H1 (cell line): ENCODE results near the gene ANKRD60. TPM values are rescaled to one million over a fixed set of nuclear protein-coding genes. Genes with fewer than 3 reads are reported as not detected.

Source experiments
- CTCF ChIA-PET: fragments of 300-600 bp; sonication (Branson Sonifier 250); formaldehyde crosslinking; loops from one replicate; lab custom pipeline; 2021; ENCODE audit not compliant: partially characterized antibody; lab: Charles Lee
- POLR2A ChIA-PET: fragments of 300-600 bp; sonication (Branson Sonifier 250); formaldehyde crosslinking; loops from one replicate; lab custom pipeline; 2021; ENCODE audit warnings: inconsistent platforms; ENCODE audit not compliant: partially characterized antibody; lab: Charles Lee
- DNase-seq, 2 experiments: peaks; one replicate each; pipeline versions ENCODE4 v3.0.0 to v3.0.0-alpha.2; 2010 to 2022; ENCODE audit warnings: low spot score in 2 of 2, low read depth in 1 of 2, mixed read lengths in 1 of 2
- FAIRE-seq: peaks from 2 replicates; lab custom pipeline; 2011; peaks lifted over from hg19 to GRCh38; lab: Jason Lieb, UNC
- H2AFZ ChIP-seq: 2 replicates; pipeline ENCODE4 v1.8.1; 2012; ENCODE audit warnings: low read length, inconsistent platforms
- H2AK5ac ChIP-seq: 2 replicates; pipeline ENCODE4 v1.6.1; 2013; ENCODE audit warnings: low read depth, low read length
- H2BK120ac ChIP-seq: replicated peaks from 2 replicates; pipeline ENCODE3; 2013; ENCODE audit warnings: low read depth, low read length, inconsistent platforms
- H2BK12ac ChIP-seq: 2 replicates; pipeline ENCODE4 v1.6.1; 2013; ENCODE audit warnings: low read depth, low read length
- H2BK15ac ChIP-seq: 2 replicates; pipeline ENCODE4 v1.6.1; 2013; ENCODE audit warnings: low read length
- H2BK20ac ChIP-seq: 2 replicates; pipeline ENCODE4 v1.6.1; 2013; ENCODE audit warnings: low read length
- H2BK5ac ChIP-seq: 2 replicates; pipeline ENCODE4 v1.6.1; 2013; ENCODE audit warnings: low read depth, low read length
- H3K14ac ChIP-seq: 2 replicates; pipeline ENCODE4 v1.6.1; 2013; ENCODE audit warnings: inconsistent platforms; ENCODE audit not compliant: insufficient read length
- H3K18ac ChIP-seq: 2 replicates; pipeline ENCODE4 v1.6.1; 2013; ENCODE audit warnings: low read length; ENCODE audit errors: extremely low read depth
- H3K23ac ChIP-seq: 2 replicates; pipeline ENCODE4 v1.6.1; 2013; ENCODE audit warnings: inconsistent platforms; ENCODE audit not compliant: insufficient read length
- H3K23me2 ChIP-seq: 2 replicates; pipeline ENCODE4 v1.6.1; 2013; ENCODE audit warnings: low read depth, low read length
- H3K27ac ChIP-seq: 2 replicates; pipeline ENCODE4 v1.6.1; 2011; ENCODE audit warnings: low read depth, low read length, inconsistent platforms
- H3K27me3 ChIP-seq, 4 experiments: replicated peaks in 1 of 4; 1 replicate in 1 of 4; 2 replicates in 3 of 4; pipeline versions ENCODE4 v1.6.1 to v1.8.1; 2011 to 2013; ENCODE audit warnings: low read length in 3 of 4, mild to moderate bottlenecking in 3 of 4, inconsistent platforms in 2 of 4, mixed read lengths in 2 of 4, moderate library complexity in 1 of 4; ENCODE audit not compliant: control insufficient read depth in 3 of 4, insufficient read depth in 3 of 4; ENCODE audit errors: extremely low read depth in 1 of 4
- H3K36me3 ChIP-seq, 4 experiments: 2 replicates each; pipeline versions ENCODE4 v1.6.1 to v1.8.1; 2011 to 2013; ENCODE audit warnings: mild to moderate bottlenecking in 4 of 4, low read length in 3 of 4, moderate library complexity in 2 of 4, control low read depth in 1 of 4, inconsistent platforms in 1 of 4; ENCODE audit not compliant: insufficient read depth in 4 of 4, control insufficient read depth in 2 of 4
- H3K4ac ChIP-seq: replicated peaks from 2 replicates; pipeline ENCODE3; 2013; ENCODE audit warnings: low read length, low read depth, mixed read lengths, inconsistent platforms; ENCODE audit not compliant: insufficient read length
- H3K4me1 ChIP-seq, 4 experiments: replicated peaks in 1 of 4; 1 replicate in 1 of 4; 2 replicates in 3 of 4; pipeline versions ENCODE4 v1.6.1 to v1.8.1; 2011 to 2013; ENCODE audit warnings: low read length in 3 of 4, inconsistent platforms in 2 of 4, mixed read lengths in 1 of 4; ENCODE audit not compliant: insufficient read depth in 4 of 4, control insufficient read depth in 3 of 4
- H3K4me2 ChIP-seq, 2 experiments: 2 replicates each; pipeline versions ENCODE4 v1.6.1 to v1.8.1; 2011 to 2013; ENCODE audit warnings: low read depth in 2 of 2, low read length in 2 of 2, control low read depth in 1 of 2, inconsistent platforms in 1 of 2, mild to moderate bottlenecking in 1 of 2; ENCODE audit not compliant: insufficient read depth in 1 of 2
- H3K4me3 ChIP-seq, 4 experiments: fragments of 200-600, 300-600 bp in 1 of 4; sonication (generic), shearing (Covaris generic), sonication (Bioruptor Twin) in 1 of 4; 2 replicates each; pipeline versions ENCODE4 v1.5.1 to v1.8.1; 2011 to 2016; ENCODE audit warnings: low read length in 4 of 4, low read depth in 3 of 4, control low read depth in 2 of 4, inconsistent platforms in 2 of 4, mild to moderate bottlenecking in 2 of 4, mixed read lengths in 1 of 4, moderate library complexity in 1 of 4; ENCODE audit not compliant: insufficient read depth in 2 of 4; ENCODE audit errors: extremely low read depth in 1 of 4
- H3K56ac ChIP-seq: replicated peaks from 2 replicates; pipeline ENCODE3; 2013; ENCODE audit warnings: low read depth, mild to moderate bottlenecking, mixed read lengths, low read length, inconsistent platforms; ENCODE audit not compliant: insufficient read length
- H3K79me1 ChIP-seq: 2 replicates; pipeline ENCODE4 v1.6.1; 2013; ENCODE audit warnings: low read depth, low read length, control low read depth
- H3K79me2 ChIP-seq, 2 experiments: 2 replicates each; pipeline versions ENCODE4 v1.6.1 to v1.8.1; 2012 to 2013; ENCODE audit warnings: low read length in 2 of 2, mild to moderate bottlenecking in 2 of 2, inconsistent platforms in 1 of 2; ENCODE audit not compliant: insufficient read depth in 2 of 2, control insufficient read depth in 1 of 2
- H3K9ac ChIP-seq, 4 experiments: replicated peaks in 1 of 4; 1 replicate in 1 of 4; 2 replicates in 3 of 4; pipeline versions ENCODE4 v1.6.1 to v1.8.1; 2011 to 2013; ENCODE audit warnings: low read depth in 3 of 4, low read length in 3 of 4, control low read depth in 2 of 4, mild to moderate bottlenecking in 2 of 4, moderate library complexity in 2 of 4, inconsistent platforms in 1 of 4; ENCODE audit errors: extremely low read depth in 1 of 4
- H3K9me3 ChIP-seq, 2 experiments: 2 replicates each; pipeline versions ENCODE4 v1.6.1 to v1.8.1; 2012 to 2013; ENCODE audit warnings: mild to moderate bottlenecking in 2 of 2, moderate library complexity in 2 of 2, control low read depth in 1 of 2, inconsistent platforms in 1 of 2, low read depth in 1 of 2, low read length in 1 of 2, mixed read lengths in 1 of 2; ENCODE audit not compliant: insufficient read depth in 2 of 2
- H4K20me1 ChIP-seq, 2 experiments: replicated peaks in 1 of 2; 2 replicates each; pipeline versions ENCODE3 to v1.8.1; 2011 to 2013; ENCODE audit warnings: inconsistent platforms in 2 of 2, low read length in 2 of 2, mild to moderate bottlenecking in 1 of 2; ENCODE audit not compliant: insufficient read depth in 2 of 2, control insufficient read depth in 1 of 2
- H4K5ac ChIP-seq: 2 replicates; pipeline ENCODE4 v1.6.1; 2013; ENCODE audit warnings: low read length, low read depth, mixed read lengths, inconsistent platforms; ENCODE audit not compliant: insufficient read length
- H4K8ac ChIP-seq: 2 replicates; pipeline ENCODE4 v1.8.0; 2013; ENCODE audit warnings: mild to moderate bottlenecking, moderate library complexity, low read length, inconsistent platforms; ENCODE audit not compliant: insufficient read depth; ENCODE audit errors: extremely low read depth
- H4K91ac ChIP-seq: replicated peaks from 2 replicates; pipeline ENCODE3; 2013; ENCODE audit warnings: low read length, mixed read lengths, inconsistent platforms; ENCODE audit not compliant: insufficient read length
- ATF2 ChIP-seq: IDR thresholded peaks from 2 replicates; pipeline ENCODE4 v1.6.1; 2012; ENCODE audit warnings: low read length, inconsistent platforms
- BACH1 ChIP-seq: IDR thresholded peaks from 2 replicates; pipeline ENCODE4 v1.6.1; 2012; ENCODE audit warnings: low read length, improper control_type of control experiment
- BRCA1 ChIP-seq: IDR thresholded peaks from 2 replicates; pipeline ENCODE4 v1.6.1; 2012; ENCODE audit warnings: low read depth, low read length, improper control_type of control experiment
- CBX5 ChIP-seq: fragments of 300-800, 300-1000 bp; sonication (generic); IDR thresholded peaks from 2 replicates; pipeline ENCODE4 v1.7.1; 2016; ENCODE audit warnings: antibody characterized with exemption, low read length, low read depth
- CHD1 ChIP-seq: IDR thresholded peaks from 2 replicates; pipeline ENCODE4 v1.6.1; 2012; ENCODE audit warnings: low read depth, low read length, improper control_type of control experiment
- GABPA ChIP-seq: IDR thresholded peaks from 2 replicates; pipeline ENCODE4 v1.6.1; 2011; ENCODE audit warnings: mild to moderate bottlenecking, low read length, moderate library complexity, borderline replicate concordance; ENCODE audit not compliant: insufficient read depth
- GTF2F1 ChIP-seq: IDR thresholded peaks from 2 replicates; pipeline ENCODE4 v1.6.1; 2012; ENCODE audit warnings: low read depth, low read length, improper control_type of control experiment, borderline replicate concordance
- MAFK ChIP-seq: IDR thresholded peaks from 2 replicates; pipeline ENCODE4 v1.6.1; 2012; ENCODE audit warnings: low read depth, mild to moderate bottlenecking, improper control_type of control experiment, low read length
- NRF1 ChIP-seq: IDR thresholded peaks from 2 replicates; pipeline ENCODE4 v1.6.1; 2011; ENCODE audit warnings: mild to moderate bottlenecking, low read depth, low read length, improper control_type of control experiment
- POLR2A ChIP-seq, 2 experiments: IDR thresholded peaks; 1 replicate in 1 of 2; 2 replicates in 1 of 2; pipeline ENCODE4 v1.6.1; 2011; ENCODE audit warnings: low read depth in 2 of 2, low read length in 2 of 2, mild to moderate bottlenecking in 2 of 2; ENCODE audit errors: control extremely low read depth in 1 of 2
- POLR2AphosphoS5 ChIP-seq: IDR thresholded peaks from 2 replicates; pipeline ENCODE4 v1.6.1; 2011; ENCODE audit warnings: low read depth, low read length
- TAF1 ChIP-seq: IDR thresholded peaks from 2 replicates; pipeline ENCODE4 v1.6.1; 2011; ENCODE audit warnings: mild to moderate bottlenecking, low read depth, low read length
- TCF12 ChIP-seq: IDR thresholded peaks from 2 replicates; pipeline ENCODE4 v1.6.1; 2011; ENCODE audit warnings: low read depth, mild to moderate bottlenecking, low read length
- WGBS, 2 experiments: shearing (Covaris generic) in 1 of 2; methylation state at CpG; one replicate each; pipeline versions ENCODE4 v1.1.6 to v1.1.7; 2013 to 2015; ENCODE audit warnings: low lambda C conversion rate in 2 of 2, mixed read lengths in 2 of 2, inconsistent platforms in 1 of 2, low coverage in 1 of 2, missing lambda C conversion rate in 1 of 2; ENCODE audit not compliant: insufficient replicate concordance in 2 of 2, insufficient coverage in 1 of 2, insufficient read length in 1 of 2; ENCODE audit errors: extremely low coverage in 1 of 2, missing lambda C conversion rate in 1 of 2; 5-methylcytosine and 5-hydroxymethylcytosine counted together
- polyA plus RNA-seq, 7 experiments: library from polyadenylated mRNA; depleted of rRNA in 3 of 7; stranded (reverse) in 5 of 7; unstranded in 2 of 7; fragments of >200 nt in 5 of 7; fragments of 200-250 nt in 2 of 7; gene quantifications; 1 replicate in 5 of 7; 2 replicates in 1 of 7; 4 replicates in 1 of 7; pipeline versions ENCODE4 v1.2.1 to v1.2.3, GENCODE V29; 2011 to 2013; ENCODE audit warnings: missing spikeins in 2 of 7, mixed read lengths in 2 of 7
- total RNA-seq: library from RNA; stranded (reverse); fragmentation: NEBNext Ultra II Directional; extraction: Animal tissue kit (Norgen Biotek cat#: 25700); gene quantifications from 2 replicates; pipeline ENCODE4 v1.2.1, GENCODE V29; 2021

ANKRD60 gene
- total and polyA plus RNA-seq, 2 of the 8 experiments (the other 6 are each of a cell fraction or from before 2014, with no cell fraction given) = not detected

GRCh38 chr20:58218665-58219341, 9.7 kb downstream of the ANKRD60 start:
- ChIA-PET POLR2A (no interaction called here), CTCF (interaction anchor here (1.0 to 5.3 kb wide), 6 partner anchors 8 to 621 kb away, joined by 3 to 29 read pairs (median 4); no protein-coding TSS in a partner anchor)
- H4K8ac ChIP-seq = no peak overlapping the region
- H4K5ac ChIP-seq = no peak overlapping the region
- H2AFZ ChIP-seq = no peak overlapping the region
- 55% methylated on average over 6 of the region's 6 CpGs; no CpG with 5 or more reads in 1 of the 2 experiments for WGBS, 2 experiments
- no peak overlapping the region for H3K56ac ChIP-seq
- no peak overlapping the region for H3K14ac ChIP-seq
- no peaks in the 10 kb centered on the region for H3K36me3 ChIP-seq
- no peaks in the 10 kb centered on the region for H3K9me3 ChIP-seq
- H2BK120ac ChIP-seq = no peak overlapping the region
- H3K23ac ChIP-seq = no peak overlapping the region
- H2BK5ac ChIP-seq = no peak overlapping the region
- no peak overlapping the region for H3K4me3 ChIP-seq
- no peak overlapping the region for H3K4ac ChIP-seq
- H4K20me1 ChIP-seq = no peaks in the 10 kb centered on the region
- no peak overlapping the region for H2AK5ac ChIP-seq
- H3K4me2 ChIP-seq = no peak overlapping the region
- DNase-seq = no peak
- H3K18ac ChIP-seq = no peak overlapping the region
- no peak for FAIRE-seq
- no peaks in the 10 kb centered on the region for H3K4me1 ChIP-seq
- H3K79me2 ChIP-seq = no peaks in the 10 kb centered on the region
- H2BK20ac ChIP-seq = no peak overlapping the region
- no peak overlapping the region for H3K9ac ChIP-seq
- no peak overlapping the region for H4K91ac ChIP-seq
- H2BK15ac ChIP-seq = no peak overlapping the region
- no peak overlapping the region for H2BK12ac ChIP-seq
- H3K27me3 ChIP-seq = no peaks in the 10 kb centered on the region; a peak in 4 of 7 replicates
- no peak overlapping the region for H3K27ac ChIP-seq
- H3K23me2 ChIP-seq = no peaks in the 10 kb centered on the region
- H3K79me1 ChIP-seq = no peaks in the 10 kb centered on the region
- TF ChIP-seq GTF2F1 = no peak
- TF ChIP-seq BRCA1 = no peak
- no peak for TF ChIP-seq POLR2AphosphoS5
- no peak for TF ChIP-seq CBX5
- TF ChIP-seq TAF1 = no peak
- TF ChIP-seq MAFK = no peak
- TF ChIP-seq POLR2A (IDR thresholded peaks at IDR 0.05; ENCODE audit: control extremely low read depth in 1 of 2, low read depth in 2 of 2, low read length in 2 of 2) = no peak
- TF ChIP-seq NRF1 = no peak
- TF ChIP-seq BACH1 = no peak
- no peak for TF ChIP-seq ATF2
- no peak for TF ChIP-seq GABPA
- TF ChIP-seq TCF12 = no peak
- TF ChIP-seq CHD1 = no peak
